GM23338 (cell line): ENCODE data around the gene ACTN2.

Experiments
- CTCF ChIP-seq, 2 experiments: fragments of 200-600 bp in 1 of 2; sonication (generic) in 1 of 2; conservative IDR thresholded peaks; 2 replicates each; pipeline versions ENCODE4 v1.5.1 to v1.6.1; 2016 to 2017; ENCODE audit warnings: antibody characterized with exemption in 2 of 2, low read depth in 2 of 2, mild to moderate bottlenecking in 2 of 2, moderate library complexity in 1 of 2
- EZH2 ChIP-seq: fragments of 200-600 bp; sonication (generic); IDR thresholded peaks from one replicate; pipeline ENCODE4 v1.8.0; 2017; ENCODE audit warnings: antibody characterized with exemption, mild to moderate bottlenecking, low read depth; ENCODE audit not compliant: unreplicated experiment
- EZH2phosphoT487 ChIP-seq: fragments of 200-600 bp; sonication (generic); IDR thresholded peaks from one replicate; pipeline ENCODE4 v1.8.1; 2018; ENCODE audit warnings: antibody characterized with exemption; ENCODE audit not compliant: unreplicated experiment
- JUNB ChIP-seq: IDR thresholded peaks from one replicate; pipeline ENCODE4 v1.6.1; 2016; ENCODE audit warnings: antibody characterized with exemption; ENCODE audit not compliant: unreplicated experiment
- POLR2AphosphoS5 ChIP-seq: IDR thresholded peaks from 2 replicates; pipeline ENCODE4 v1.6.1; 2016; ENCODE audit warnings: antibody characterized with exemption, low read depth
- ZNF114 ChIP-seq: fragments of 250-450 bp; sonication (Bioruptor Pico); IDR thresholded peaks from 2 replicates; pipeline ENCODE4 v1.5.0; 2020; ENCODE audit warnings: mild to moderate bottlenecking, moderate library complexity

- TF ChIP-seq CTCF (conservative IDR thresholded peaks at IDR 0.05; ENCODE audit: low read depth in 2 of 2) (no peak), POLR2AphosphoS5 (no peak), ZNF114 (CRISPR knock-in tag) (no peak), EZH2 (no peak), EZH2phosphoT487 (no peak), JUNB (no peak)
These were observed 81.0 kb downstream of the ACTN2 start for GRCh38 chr1:236767276-236767675.
